HG03469 (cell line): ENCODE measurements around the gene PHACTR1.

ENCODE experiments used
- ATAC-seq: cut with Tn5 transposase; IDR thresholded peaks from one replicate; pipeline ENCODE4 v1.9.1; 2021; ENCODE audit warnings: mild to moderate bottlenecking, moderate library complexity, moderate number of reproducible peaks; ENCODE audit not compliant: unreplicated experiment

PHACTR1 gene

GRCh38 chr6:13053006-13053461 lies 336.5 kb downstream of the PHACTR1 start:
- no peak for ATAC-seq

GRCh38 chr6:13058051-13058450 lies 341.5 kb downstream of the PHACTR1 start:
- no peak for ATAC-seq

- no peak for ATAC-seq
Observed at GRCh38 chr6:13059026-13059425, 342.5 kb downstream of the PHACTR1 start.

- ATAC-seq = no peak
Observed at GRCh38 chr6:13063300-13063918, 346.8 kb downstream of the PHACTR1 start.

- ATAC-seq = no peak
Observed at GRCh38 chr6:13065581-13065980, 349.0 kb downstream of the PHACTR1 start.

GRCh38 chr6:13066050-13066449 lies 349.5 kb downstream of the PHACTR1 start:
- no peak for ATAC-seq

GRCh38 chr6:13066820-13067219 lies 350.3 kb downstream of the PHACTR1 start:
- ATAC-seq = no peak

GRCh38 chr6:13068586-13069210 lies 352.1 kb downstream of the PHACTR1 start:
- no peak for ATAC-seq

GRCh38 chr6:13071550-13072345 lies 355.2 kb downstream of the PHACTR1 start:
- ATAC-seq = no peak

- no peak for ATAC-seq
Observed at GRCh38 chr6:13072686-13073347, 356.2 kb downstream of the PHACTR1 start.

- no peak for ATAC-seq
Observed at GRCh38 chr6:13074415-13075140, 358.0 kb downstream of the PHACTR1 start.

GRCh38 chr6:13075141-13075845 lies 358.7 kb downstream of the PHACTR1 start:
- ATAC-seq = no peak

GRCh38 chr6:13076575-13076974 lies 360.0 kb downstream of the PHACTR1 start:
- no peak for ATAC-seq

GRCh38 chr6:13077117-13077516 lies 360.6 kb downstream of the PHACTR1 start:
- no peak for ATAC-seq

- ATAC-seq = no peak
Observed at GRCh38 chr6:13079096-13079723, 362.6 kb downstream of the PHACTR1 start.

- ATAC-seq = no peak
Observed at GRCh38 chr6:13080462-13081188, 364.1 kb downstream of the PHACTR1 start.

- ATAC-seq = no peak
Observed at GRCh38 chr6:13081189-13081563, 364.6 kb downstream of the PHACTR1 start.

- no peak for ATAC-seq
Observed at GRCh38 chr6:13089296-13089994, 372.9 kb downstream of the PHACTR1 start.
